GM23338 (cell line): Measurements from ENCODE around the gene TOP1. TPM values are rescaled to one million over a fixed set of nuclear protein-coding genes. Genes with fewer than 3 reads are reported as not detected.

ENCODE experiments used
- ATAC-seq: fragments of 200-7000 bp; cut with Tn5 transposase; 3 replicates; pipeline ENCODE4 v1.9.1; 2020
- DNase-seq: peaks from one replicate; pipeline ENCODE4 v3.0.0-alpha.2; 2015; ENCODE audit warnings: low spot score
- H2AFZ ChIP-seq: fragments of 200-600 bp; sonication (generic); 2 replicates; pipeline ENCODE4 v1.8.0; 2016; ENCODE audit warnings: antibody characterized with exemption, mild to moderate bottlenecking, moderate library complexity
- H3F3A ChIP-seq: fragments of 200-600 bp; sonication (generic); replicated peaks from 2 replicates; pipeline ENCODE4 v1.8.0; 2017; ENCODE audit warnings: antibody characterized with exemption, mixed run types, low read depth
- H3K27ac ChIP-seq: fragments of 200-600 bp; sonication (generic); 2 replicates; pipeline ENCODE4 v1.6.1; 2016; ENCODE audit warnings: low read depth
- H3K27me3 ChIP-seq: fragments of 200-600 bp; sonication (generic); 2 replicates; pipeline ENCODE4 v1.8.0; 2016; ENCODE audit warnings: mild to moderate bottlenecking, mixed run types, moderate library complexity; ENCODE audit not compliant: insufficient read depth
- H3K36me3 ChIP-seq: fragments of 200-600 bp; sonication (generic); 2 replicates; pipeline ENCODE4 v1.8.0; 2016; ENCODE audit warnings: mild to moderate bottlenecking; ENCODE audit not compliant: insufficient read depth
- H3K4me1 ChIP-seq: fragments of 200-600 bp; sonication (generic); 2 replicates; pipeline ENCODE4 v1.8.0; 2016; ENCODE audit warnings: mild to moderate bottlenecking, moderate library complexity; ENCODE audit not compliant: insufficient read depth
- H3K4me2 ChIP-seq: fragments of 200-600 bp; sonication (generic); 2 replicates; pipeline ENCODE4 v1.7.1; 2017; ENCODE audit warnings: mixed run types
- H3K4me3 ChIP-seq: fragments of 200-600 bp; sonication (generic); 2 replicates; pipeline ENCODE4 v1.6.1; 2016; ENCODE audit warnings: mixed run types
- H3K79me2 ChIP-seq: fragments of 200-600 bp; sonication (generic); replicated peaks from 2 replicates; pipeline ENCODE4 v1.8.0; 2017; ENCODE audit warnings: mild to moderate bottlenecking; ENCODE audit not compliant: insufficient read depth
- H3K9me2 ChIP-seq: fragments of 200-600 bp; sonication (generic); 2 replicates; pipeline ENCODE4 v1.8.0; 2017; ENCODE audit not compliant: insufficient read depth
- H4K20me1 ChIP-seq: fragments of 200-600 bp; sonication (generic); replicated peaks from 2 replicates; pipeline ENCODE4 v1.8.0; 2017; ENCODE audit warnings: mild to moderate bottlenecking; ENCODE audit not compliant: insufficient read depth
- H3K27ac Mint-ChIP-seq: 2 replicates; pipeline ENCODE4 v1.8.0; 2020; ENCODE audit warnings: inconsistent platforms, mild to moderate bottlenecking, moderate library complexity, mixed read lengths
- H3K27me3 Mint-ChIP-seq: 3 replicates; pipeline ENCODE4 v1.8.0; 2022; ENCODE audit warnings: low read depth, mild to moderate bottlenecking, moderate library complexity, mixed read lengths, inconsistent platforms; ENCODE audit not compliant: insufficient read depth, poor library complexity
- H3K36me3 Mint-ChIP-seq: 3 replicates; pipeline ENCODE4 v1.8.0; 2021; ENCODE audit warnings: low read depth, mild to moderate bottlenecking, inconsistent platforms, moderate library complexity, mixed read lengths
- H3K4me1 Mint-ChIP-seq: 3 replicates; pipeline ENCODE4 v1.8.0; 2020; ENCODE audit warnings: mild to moderate bottlenecking, inconsistent platforms, mixed read lengths
- H3K4me3 Mint-ChIP-seq: 3 replicates; pipeline ENCODE4 v1.8.0; 2021; ENCODE audit warnings: moderate library complexity, mild to moderate bottlenecking, inconsistent platforms, mixed read lengths
- H3K9me3 Mint-ChIP-seq: 3 replicates; pipeline ENCODE4 v1.8.0; 2020; ENCODE audit warnings: moderate library complexity, mild to moderate bottlenecking, inconsistent platforms, mixed read lengths
- CREB1 ChIP-seq: fragments of 250-450 bp; sonication (Bioruptor Pico); IDR thresholded peaks from 2 replicates; pipeline ENCODE4 v1.5.0; 2020; ENCODE audit warnings: low read depth, mild to moderate bottlenecking, moderate library complexity
- EZH2 ChIP-seq: fragments of 200-600 bp; sonication (generic); IDR thresholded peaks from one replicate; pipeline ENCODE4 v1.8.0; 2017; ENCODE audit warnings: antibody characterized with exemption, mild to moderate bottlenecking, low read depth; ENCODE audit not compliant: unreplicated experiment
- NANOG ChIP-seq: IDR thresholded peaks from 2 replicates; pipeline ENCODE4 v1.6.1; 2016; ENCODE audit warnings: antibody characterized with exemption, borderline replicate concordance
- STAT1 ChIP-seq: IDR thresholded peaks from one replicate; pipeline ENCODE4 v1.6.1; 2016; ENCODE audit warnings: antibody characterized with exemption; ENCODE audit not compliant: unreplicated experiment
- ZNF114 ChIP-seq: fragments of 250-450 bp; sonication (Bioruptor Pico); IDR thresholded peaks from 2 replicates; pipeline ENCODE4 v1.5.0; 2020; ENCODE audit warnings: mild to moderate bottlenecking, moderate library complexity
- ZNF331 ChIP-seq: fragments of 250-450 bp; sonication (Bioruptor Pico); IDR thresholded peaks from 2 replicates; pipeline ENCODE4 v1.5.0; 2020; ENCODE audit warnings: low read depth, mild to moderate bottlenecking, moderate library complexity
- polyA plus RNA-seq: library from polyadenylated mRNA; unstranded; fragments of >200 nt; fragmentation: Nextera tagmentation; extraction: Ambion mirVana; gene quantifications from 2 replicates; pipeline ENCODE4 v1.2.1, GENCODE V29; 2016
- total RNA-seq: library from RNA; depleted of rRNA; stranded (reverse); fragments of >200 nt; shearing (Covaris generic); gene quantifications from 2 replicates; pipeline ENCODE4 v1.2.3, GENCODE V29; 2014
- TF ChIP-seq, protein P1 (sequence below), 2 experiments: fragments of 200-600 bp in 1 of 2; sonication (generic) in 1 of 2; conservative IDR thresholded peaks; 2 replicates each; pipeline versions ENCODE4 v1.5.1 to v1.6.1; 2016 to 2017; ENCODE audit warnings: antibody characterized with exemption in 2 of 2, low read depth in 2 of 2, mild to moderate bottlenecking in 2 of 2, moderate library complexity in 1 of 2
- TF ChIP-seq, protein P2 (sequence below): IDR thresholded peaks from 2 replicates; pipeline ENCODE4 v1.6.1; 2016; ENCODE audit warnings: antibody characterized with exemption
- TF ChIP-seq, protein P3 (sequence below): IDR thresholded peaks from one replicate; pipeline ENCODE4 v1.6.1; 2018; ENCODE audit warnings: antibody characterized with exemption; ENCODE audit not compliant: unreplicated experiment

The TOP1 gene
- total and polyA plus RNA-seq, 2 experiments from 2014 or later = 62.4 to 101 TPM

DNA sequence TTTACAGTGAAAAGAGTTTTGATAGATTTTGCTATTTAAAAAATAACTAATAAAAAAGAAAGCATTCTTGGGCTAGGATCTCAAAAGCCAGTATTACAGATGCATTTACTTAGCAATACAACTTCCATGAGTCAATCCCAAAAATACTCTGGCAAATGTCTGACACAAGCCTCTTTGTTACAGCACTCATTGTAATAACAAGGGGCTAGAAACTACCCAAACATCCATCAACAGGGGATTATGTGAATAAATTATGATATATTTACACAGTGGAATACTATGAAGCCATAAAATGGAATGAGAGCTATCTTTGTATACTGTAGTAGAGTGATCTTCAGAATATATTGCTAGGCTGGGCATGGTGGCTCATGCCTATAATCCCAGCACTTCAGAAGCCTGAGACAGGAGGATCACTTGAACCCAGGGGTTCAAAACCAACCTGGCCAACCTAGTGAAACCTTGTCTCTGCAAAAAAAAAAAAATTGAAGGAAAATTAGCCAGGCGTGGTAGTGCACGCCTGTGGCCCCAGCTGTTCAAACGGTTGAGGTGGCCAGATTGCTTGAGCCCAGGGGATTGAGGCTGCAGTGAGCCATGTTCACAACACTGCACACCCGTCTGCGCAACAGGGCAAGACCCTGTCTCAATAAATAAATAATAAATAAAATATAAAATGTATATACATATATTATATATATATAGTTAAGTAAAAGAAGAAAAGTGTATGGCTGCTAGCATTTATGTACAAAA is 34.7 kb upstream of the TOP1 start:
- no peaks in the 10 kb centered on the region for H3K36me3 ChIP-seq
- H3F3A ChIP-seq = no peaks in the 10 kb centered on the region
- H3K4me1 ChIP-seq = peaks cover 6% of the 10 kb centered on the region
- H3K36me3 Mint-ChIP-seq = no peaks in the 10 kb centered on the region
- no peak overlapping the region for H3K4me3 Mint-ChIP-seq
- peaks cover 6% of the 10 kb centered on the region for H3K27me3 Mint-ChIP-seq
- peaks cover 18% of the 10 kb centered on the region for H3K4me1 Mint-ChIP-seq
- H4K20me1 ChIP-seq = no peaks in the 10 kb centered on the region
- H3K9me2 ChIP-seq = no peaks in the 10 kb centered on the region
- no peak for DNase-seq
- H2AFZ ChIP-seq = no peak overlapping the region
- TF ChIP-seq, protein P1, sequence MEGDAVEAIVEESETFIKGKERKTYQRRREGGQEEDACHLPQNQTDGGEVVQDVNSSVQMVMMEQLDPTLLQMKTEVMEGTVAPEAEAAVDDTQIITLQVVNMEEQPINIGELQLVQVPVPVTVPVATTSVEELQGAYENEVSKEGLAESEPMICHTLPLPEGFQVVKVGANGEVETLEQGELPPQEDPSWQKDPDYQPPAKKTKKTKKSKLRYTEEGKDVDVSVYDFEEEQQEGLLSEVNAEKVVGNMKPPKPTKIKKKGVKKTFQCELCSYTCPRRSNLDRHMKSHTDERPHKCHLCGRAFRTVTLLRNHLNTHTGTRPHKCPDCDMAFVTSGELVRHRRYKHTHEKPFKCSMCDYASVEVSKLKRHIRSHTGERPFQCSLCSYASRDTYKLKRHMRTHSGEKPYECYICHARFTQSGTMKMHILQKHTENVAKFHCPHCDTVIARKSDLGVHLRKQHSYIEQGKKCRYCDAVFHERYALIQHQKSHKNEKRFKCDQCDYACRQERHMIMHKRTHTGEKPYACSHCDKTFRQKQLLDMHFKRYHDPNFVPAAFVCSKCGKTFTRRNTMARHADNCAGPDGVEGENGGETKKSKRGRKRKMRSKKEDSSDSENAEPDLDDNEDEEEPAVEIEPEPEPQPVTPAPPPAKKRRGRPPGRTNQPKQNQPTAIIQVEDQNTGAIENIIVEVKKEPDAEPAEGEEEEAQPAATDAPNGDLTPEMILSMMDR (conservative IDR thresholded peaks at IDR 0.05; ENCODE audit: low read depth in 2 of 2) = no peak
- TF ChIP-seq ZNF331 (CRISPR knock-in tag) (no peak), STAT1 (no peak), CREB1 (CRISPR knock-in tag) (no peak), ZNF114 (CRISPR knock-in tag) (no peak), NANOG (no peak), EZH2 (no peak)
- TF ChIP-seq, protein P2, sequence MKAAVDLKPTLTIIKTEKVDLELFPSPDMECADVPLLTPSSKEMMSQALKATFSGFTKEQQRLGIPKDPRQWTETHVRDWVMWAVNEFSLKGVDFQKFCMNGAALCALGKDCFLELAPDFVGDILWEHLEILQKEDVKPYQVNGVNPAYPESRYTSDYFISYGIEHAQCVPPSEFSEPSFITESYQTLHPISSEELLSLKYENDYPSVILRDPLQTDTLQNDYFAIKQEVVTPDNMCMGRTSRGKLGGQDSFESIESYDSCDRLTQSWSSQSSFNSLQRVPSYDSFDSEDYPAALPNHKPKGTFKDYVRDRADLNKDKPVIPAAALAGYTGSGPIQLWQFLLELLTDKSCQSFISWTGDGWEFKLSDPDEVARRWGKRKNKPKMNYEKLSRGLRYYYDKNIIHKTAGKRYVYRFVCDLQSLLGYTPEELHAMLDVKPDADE = no peak
- no peak for ATAC-seq
- H3K9me3 Mint-ChIP-seq = no peaks in the 10 kb centered on the region
- no peak overlapping the region for H3K27ac Mint-ChIP-seq
- H3K79me2 ChIP-seq = no peaks in the 10 kb centered on the region
- no peak overlapping the region for H3K27ac ChIP-seq
- no peak overlapping the region for H3K4me3 ChIP-seq
- no peak overlapping the region for H3K4me2 ChIP-seq
- H3K27me3 ChIP-seq = no peaks in the 10 kb centered on the region

DNA sequence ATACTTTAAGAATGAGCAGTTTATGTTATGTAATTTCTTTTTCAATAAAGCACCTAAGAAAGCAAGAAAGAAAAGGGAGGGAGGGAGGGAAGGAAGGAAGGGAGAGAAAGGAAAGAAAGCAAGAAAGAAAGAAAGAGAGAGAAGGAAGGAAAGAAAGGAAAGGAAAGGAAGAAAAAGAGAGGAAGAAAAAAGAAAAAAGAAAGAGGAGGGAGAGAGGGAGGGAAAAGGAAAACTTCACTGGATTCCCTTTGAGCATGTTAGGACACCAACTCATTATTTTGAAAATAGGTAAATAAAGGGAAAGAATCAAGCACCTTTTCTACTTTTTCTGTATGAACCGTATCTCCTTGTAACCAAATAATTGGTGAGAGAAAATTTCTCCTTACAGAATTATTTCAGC is 32.3 kb upstream of the TOP1 start:
- H3K4me3 Mint-ChIP-seq = no peak overlapping the region
- no peaks in the 10 kb centered on the region for H3K36me3 ChIP-seq
- no peaks in the 10 kb centered on the region for H4K20me1 ChIP-seq
- H3K9me2 ChIP-seq = no peaks in the 10 kb centered on the region
- no peak overlapping the region for H2AFZ ChIP-seq
- H3K4me3 ChIP-seq = no peak overlapping the region
- H3K9me3 Mint-ChIP-seq = no peaks in the 10 kb centered on the region
- no peak overlapping the region for H3K27ac Mint-ChIP-seq
- ATAC-seq (no peak), DNase-seq (no peak)
- peaks cover 6% of the 10 kb centered on the region for H3K4me1 ChIP-seq
- no peak overlapping the region for H3K4me2 ChIP-seq
- H3K79me2 ChIP-seq = no peaks in the 10 kb centered on the region
- no peaks in the 10 kb centered on the region for H3K27me3 ChIP-seq
- no peaks in the 10 kb centered on the region for H3F3A ChIP-seq
- no peak overlapping the region for H3K27ac ChIP-seq
- peaks cover 11% of the 10 kb centered on the region for H3K4me1 Mint-ChIP-seq
- peaks cover 2% of the 10 kb centered on the region for H3K27me3 Mint-ChIP-seq
- H3K36me3 Mint-ChIP-seq = no peaks in the 10 kb centered on the region
- TF ChIP-seq ZNF114 (CRISPR knock-in tag) = no peak
- TF ChIP-seq, protein P3, sequence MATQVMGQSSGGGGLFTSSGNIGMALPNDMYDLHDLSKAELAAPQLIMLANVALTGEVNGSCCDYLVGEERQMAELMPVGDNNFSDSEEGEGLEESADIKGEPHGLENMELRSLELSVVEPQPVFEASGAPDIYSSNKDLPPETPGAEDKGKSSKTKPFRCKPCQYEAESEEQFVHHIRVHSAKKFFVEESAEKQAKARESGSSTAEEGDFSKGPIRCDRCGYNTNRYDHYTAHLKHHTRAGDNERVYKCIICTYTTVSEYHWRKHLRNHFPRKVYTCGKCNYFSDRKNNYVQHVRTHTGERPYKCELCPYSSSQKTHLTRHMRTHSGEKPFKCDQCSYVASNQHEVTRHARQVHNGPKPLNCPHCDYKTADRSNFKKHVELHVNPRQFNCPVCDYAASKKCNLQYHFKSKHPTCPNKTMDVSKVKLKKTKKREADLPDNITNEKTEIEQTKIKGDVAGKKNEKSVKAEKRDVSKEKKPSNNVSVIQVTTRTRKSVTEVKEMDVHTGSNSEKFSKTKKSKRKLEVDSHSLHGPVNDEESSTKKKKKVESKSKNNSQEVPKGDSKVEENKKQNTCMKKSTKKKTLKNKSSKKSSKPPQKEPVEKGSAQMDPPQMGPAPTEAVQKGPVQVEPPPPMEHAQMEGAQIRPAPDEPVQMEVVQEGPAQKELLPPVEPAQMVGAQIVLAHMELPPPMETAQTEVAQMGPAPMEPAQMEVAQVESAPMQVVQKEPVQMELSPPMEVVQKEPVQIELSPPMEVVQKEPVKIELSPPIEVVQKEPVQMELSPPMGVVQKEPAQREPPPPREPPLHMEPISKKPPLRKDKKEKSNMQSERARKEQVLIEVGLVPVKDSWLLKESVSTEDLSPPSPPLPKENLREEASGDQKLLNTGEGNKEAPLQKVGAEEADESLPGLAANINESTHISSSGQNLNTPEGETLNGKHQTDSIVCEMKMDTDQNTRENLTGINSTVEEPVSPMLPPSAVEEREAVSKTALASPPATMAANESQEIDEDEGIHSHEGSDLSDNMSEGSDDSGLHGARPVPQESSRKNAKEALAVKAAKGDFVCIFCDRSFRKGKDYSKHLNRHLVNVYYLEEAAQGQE = no peak
- no peak for TF ChIP-seq STAT1
